Measurements from ENCODE around the gene ADIPOQ. TPM values are rescaled to one million over a fixed set of nuclear protein-coding genes. Genes with fewer than 3 reads are reported as not detected.
A peak's percentile ranks its signal among the peaks of the same experiment; 100 is the strongest.
"Not testable (repeated sequence)": the region's sequence is repeated elsewhere in the genome, so short reads cannot be mapped to it uniquely, and the experiment has no call there.

Gene ADIPOQ
- total and polyA plus RNA-seq, 8 donors: 0.03 to 0.10 (median 0.06) TPM; not detected in 4

DNA sequence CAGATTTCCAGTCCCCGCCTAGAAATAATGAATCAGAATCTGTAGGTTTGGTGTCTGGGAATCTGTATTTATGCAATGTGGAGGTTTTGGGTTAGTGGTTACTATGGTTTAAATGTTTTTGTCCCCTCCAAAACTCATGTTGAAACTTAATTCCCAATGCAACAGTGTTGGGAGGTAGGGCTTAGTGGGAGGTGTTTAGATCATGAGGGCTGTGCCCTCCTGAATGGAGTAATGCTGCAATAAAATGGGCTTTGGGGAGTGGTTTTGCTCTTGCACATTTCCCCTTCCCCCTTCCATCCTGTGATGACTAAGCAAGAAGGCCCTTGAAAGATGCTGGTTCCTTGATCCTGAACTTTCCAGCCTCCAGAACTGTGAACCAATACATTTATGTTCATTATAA lies 27.1 kb upstream of the ADIPOQ start:
- Histone ChIP-seq H3K27me3 (peaks cover 0 to 17% of the 10 kb centered on the region in 2 donors), H3K9me3 (no peaks in the 10 kb centered on the region), H3K36me3 (no peaks in the 10 kb centered on the region), H3K27ac (no peak overlapping the region), H3K4me3 (no peak overlapping the region), H3K4me1 (no peaks in the 10 kb centered on the region)
- no peak for TF ChIP-seq CTCF (IDR thresholded peaks at IDR 0.05)
- intact Hi-C loops (cut with DNase I): no loop called here
- ATAC-seq: no peak
- no peak for DNase-seq

GRCh38 chr3:186818516-186818915 lies 24.0 kb upstream of the ADIPOQ start:
- TF ChIP-seq CTCF (IDR thresholded peaks at IDR 0.05): no peak
- intact Hi-C loops (cut with DNase I): no loop called here
- no peak overlapping the region for H3K27ac ChIP-seq
- H3K4me3 ChIP-seq: no peak overlapping the region
- peaks cover 0 to 17% of the 10 kb centered on the region in 2 donors for H3K27me3 ChIP-seq
- no peaks in the 10 kb centered on the region for H3K9me3 ChIP-seq
- no peaks in the 10 kb centered on the region for H3K36me3 ChIP-seq
- ATAC-seq (no peak), DNase-seq (no peak)
- H3K4me1 ChIP-seq: no peaks in the 10 kb centered on the region

- intact Hi-C loops (cut with DNase I): no loop called here
- Histone ChIP-seq H3K36me3 (no peaks in the 10 kb centered on the region), H3K4me1 (no peaks in the 10 kb centered on the region), H3K4me3 (no peak overlapping the region), H3K27me3 (peaks cover 0 to 17% of the 10 kb centered on the region in 2 donors), H3K27ac (no peak overlapping the region), H3K9me3 (no peaks in the 10 kb centered on the region)
- ATAC-seq (no peak), DNase-seq (no peak)
- TF ChIP-seq CTCF (IDR thresholded peaks at IDR 0.05): no peak
Observed at GRCh38 chr3:186818956-186819355, 23.6 kb upstream of the ADIPOQ start.

- intact Hi-C loops (cut with DNase I): loop anchor here in 1 of 2 donors (5.0 kb wide), 1 partner anchor 204 kb away; no protein-coding TSS in a partner anchor
- Histone ChIP-seq H3K36me3 (no peaks in the 10 kb centered on the region), H3K27me3 (peaks cover 26 to 43% of the 10 kb centered on the region in 2 donors), H3K27ac (no peak overlapping the region), H3K4me1 (peaks cover 0 to 13% of the 10 kb centered on the region in 2 donors), H3K4me3 (no peak overlapping the region), H3K9me3 (no peaks in the 10 kb centered on the region)
- peak; percentile 40 to 52 for TF ChIP-seq CTCF (IDR thresholded peaks at IDR 0.05)
- DNase-seq (peak in 1 of 4 donors; percentile 44), ATAC-seq (peak; percentile 63)
Observed at GRCh38 chr3:186821429-186822387, 20.8 kb upstream of the ADIPOQ start.

DNA sequence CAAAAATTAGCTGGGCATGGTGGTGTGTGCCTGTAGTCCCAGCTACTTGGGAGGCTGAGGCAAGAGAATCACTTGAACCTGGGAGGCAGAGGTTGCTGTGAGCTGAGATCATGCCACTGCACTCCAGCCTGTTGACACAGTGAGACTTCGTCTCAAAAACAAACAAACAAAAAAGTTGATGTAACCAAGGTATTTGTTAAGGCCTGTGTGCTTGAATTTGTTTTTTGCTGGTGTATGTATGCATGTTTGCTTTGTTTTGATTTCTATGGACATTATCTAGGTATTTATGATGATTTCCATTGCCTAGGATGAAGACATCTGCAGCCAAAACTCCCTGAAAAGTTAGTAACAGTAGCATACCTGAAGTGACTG lies 20.1 kb upstream of the ADIPOQ start:
- peaks cover 26 to 48% of the 10 kb centered on the region in 2 donors for H3K27me3 ChIP-seq
- H3K4me3 ChIP-seq, ATAC-seq, H3K27ac ChIP-seq, H3K9me3 ChIP-seq, DNase-seq, H3K36me3 ChIP-seq: not testable (repeated sequence)
- peaks cover 0 to 15% of the 10 kb centered on the region in 2 donors for H3K4me1 ChIP-seq
- intact Hi-C loops (cut with DNase I): loop anchor here in 1 of 2 donors (5.0 kb wide), 1 partner anchor 205 kb away; no protein-coding TSS in a partner anchor
